ENCODE data around the gene SHMT2. TPM values are rescaled to one million over a fixed set of nuclear protein-coding genes. Genes with fewer than 3 reads are reported as not detected.

The SHMT2 gene
- total and polyA plus RNA-seq, 2 of the 13 experiments (the other 11 are each of a cell fraction or from before 2014, with no cell fraction given): 181 to 393 TPM

DNA sequence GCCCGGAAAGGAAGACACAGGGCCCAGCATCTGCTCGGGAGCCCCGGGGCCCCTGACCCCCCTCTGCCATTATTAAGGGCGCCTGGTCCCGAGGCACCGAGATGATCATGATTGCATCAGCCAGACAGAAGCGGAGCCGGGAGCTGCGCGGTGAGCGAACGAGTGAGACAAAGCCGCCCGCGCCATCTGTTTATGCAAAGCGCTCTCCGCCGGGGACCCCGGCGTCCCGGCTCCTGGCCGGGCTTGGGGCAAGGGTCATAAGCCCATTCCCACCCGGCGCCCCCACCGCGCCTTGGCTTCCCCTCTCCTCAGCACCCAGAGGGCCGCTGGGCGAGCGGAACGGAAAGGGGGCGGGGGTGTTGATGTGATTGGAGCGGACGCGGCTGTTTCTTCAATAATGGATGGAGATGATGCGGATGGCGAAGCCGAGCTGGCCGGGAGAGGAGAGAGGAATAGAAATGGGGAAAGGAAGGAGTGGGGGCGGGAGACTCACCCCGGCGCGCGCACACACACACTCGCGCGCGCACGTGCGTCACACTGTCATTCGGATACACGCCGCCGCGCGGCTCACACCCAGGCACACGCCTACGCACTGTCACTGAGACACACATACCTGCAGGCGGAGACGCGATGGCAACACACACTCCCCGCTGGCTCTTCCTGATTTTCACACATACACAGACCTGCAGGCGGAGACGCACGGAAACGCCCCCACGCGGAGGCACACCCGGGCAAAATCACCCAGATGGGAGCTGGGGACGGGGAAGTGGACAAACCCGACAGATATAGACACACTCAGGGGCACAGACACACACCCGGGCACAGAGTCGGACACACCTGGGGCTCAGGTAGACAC is 10.8 kb downstream of the SHMT2 start (continued):
- TF ChIP-seq, protein P1, sequence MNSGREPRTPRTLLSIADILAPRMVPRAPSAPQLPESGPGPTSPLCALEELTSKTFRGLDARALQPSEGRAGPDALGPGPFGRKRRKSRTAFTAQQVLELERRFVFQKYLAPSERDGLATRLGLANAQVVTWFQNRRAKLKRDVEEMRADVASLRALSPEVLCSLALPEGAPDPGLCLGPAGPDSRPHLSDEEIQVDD (CRISPR knock-in tag; IDR thresholded peaks at IDR 0.05; ENCODE audit: borderline replicate concordance): no peak
- TF ChIP-seq SRSF9 (IDR thresholded peaks at IDR 0.05; ENCODE audit: borderline replicate concordance, insufficient read depth, low read depth, low read length, poor library complexity, severe bottlenecking) (no peak), ZNF780A (CRISPR knock-in tag; IDR thresholded peaks at IDR 0.05) (0 out of 2 replicates have a peak, but pooled peaks have one; percentile 42), SYNCRIP (IDR thresholded peaks at IDR 0.05; ENCODE audit: insufficient read depth, low read depth, low read length) (no peak), KDM4B (CRISPR knock-in tag; IDR thresholded peaks at IDR 0.05) (no peak), ZNF253 (CRISPR knock-in tag; IDR thresholded peaks at IDR 0.05; ENCODE audit: borderline replicate concordance) (no peak), ZNF207 (IDR thresholded peaks at IDR 0.05; ENCODE audit: borderline replicate concordance) (no peak), AGO2 (optimal IDR thresholded peaks at IDR 0.05; ENCODE audit: low read depth, low read length) (no peak), SIN3A (IDR thresholded peaks at IDR 0.05; ENCODE audit: borderline replicate concordance, low read depth, low read length) (no peak), NR2C2 (CRISPR knock-in tag; IDR thresholded peaks at IDR 0.05; ENCODE audit: borderline replicate concordance) (no peak; the same call in 1 of the 2 replicates), FOXK1 (CRISPR knock-in tag; IDR thresholded peaks at IDR 0.05; ENCODE audit: borderline replicate concordance, low read depth) (peak; percentile 14; the same call in 1 of the 2 replicates), CENPT (CRISPR knock-in tag; IDR thresholded peaks at IDR 0.05; ENCODE audit: low read depth) (no peak), KLF16 (CRISPR knock-in tag; IDR thresholded peaks at IDR 0.05) (peak in 1 of 2 experiments; percentile 26; a peak in 2 of 4 replicates), AGO1 (IDR thresholded peaks at IDR 0.05; ENCODE audit: low read depth, low read length, poor library complexity, severe bottlenecking) (no peak), ERF (CRISPR knock-in tag; IDR thresholded peaks at IDR 0.05) (no peak), ESRRA (CRISPR knock-in tag; IDR thresholded peaks at IDR 0.05; ENCODE audit: low read depth) (no peak)
- TF ChIP-seq, protein P2, sequence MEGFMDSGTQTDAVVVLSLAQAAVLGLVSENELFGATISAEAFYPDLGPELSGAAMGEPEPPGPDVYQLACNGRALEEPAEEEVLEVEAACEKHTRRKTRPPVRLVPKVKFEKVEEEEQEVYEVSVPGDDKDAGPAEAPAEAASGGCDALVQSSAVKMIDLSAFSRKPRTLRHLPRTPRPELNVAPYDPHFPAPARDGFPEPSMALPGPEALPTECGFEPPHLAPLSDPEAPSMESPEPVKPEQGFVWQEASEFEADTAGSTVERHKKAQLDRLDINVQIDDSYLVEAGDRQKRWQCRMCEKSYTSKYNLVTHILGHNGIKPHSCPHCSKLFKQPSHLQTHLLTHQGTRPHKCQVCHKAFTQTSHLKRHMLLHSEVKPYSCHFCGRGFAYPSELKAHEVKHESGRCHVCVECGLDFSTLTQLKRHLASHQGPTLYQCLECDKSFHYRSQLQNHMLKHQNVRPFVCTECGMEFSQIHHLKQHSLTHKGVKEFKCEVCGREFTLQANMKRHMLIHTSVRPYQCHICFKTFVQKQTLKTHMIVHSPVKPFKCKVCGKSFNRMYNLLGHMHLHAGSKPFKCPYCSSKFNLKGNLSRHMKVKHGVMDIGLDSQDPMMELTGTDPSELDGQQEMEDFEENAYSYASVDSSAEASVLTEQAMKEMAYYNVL (CRISPR knock-in tag; IDR thresholded peaks at IDR 0.05; ENCODE audit: borderline replicate concordance): 0 out of 2 replicates have a peak, but pooled peaks have one; percentile 18
- TF ChIP-seq, protein P3, sequence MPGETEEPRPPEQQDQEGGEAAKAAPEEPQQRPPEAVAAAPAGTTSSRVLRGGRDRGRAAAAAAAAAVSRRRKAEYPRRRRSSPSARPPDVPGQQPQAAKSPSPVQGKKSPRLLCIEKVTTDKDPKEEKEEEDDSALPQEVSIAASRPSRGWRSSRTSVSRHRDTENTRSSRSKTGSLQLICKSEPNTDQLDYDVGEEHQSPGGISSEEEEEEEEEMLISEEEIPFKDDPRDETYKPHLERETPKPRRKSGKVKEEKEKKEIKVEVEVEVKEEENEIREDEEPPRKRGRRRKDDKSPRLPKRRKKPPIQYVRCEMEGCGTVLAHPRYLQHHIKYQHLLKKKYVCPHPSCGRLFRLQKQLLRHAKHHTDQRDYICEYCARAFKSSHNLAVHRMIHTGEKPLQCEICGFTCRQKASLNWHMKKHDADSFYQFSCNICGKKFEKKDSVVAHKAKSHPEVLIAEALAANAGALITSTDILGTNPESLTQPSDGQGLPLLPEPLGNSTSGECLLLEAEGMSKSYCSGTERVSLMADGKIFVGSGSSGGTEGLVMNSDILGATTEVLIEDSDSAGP (CRISPR knock-in tag; IDR thresholded peaks at IDR 0.05; ENCODE audit: borderline replicate concordance): no peak
- TF ChIP-seq, protein P4, sequence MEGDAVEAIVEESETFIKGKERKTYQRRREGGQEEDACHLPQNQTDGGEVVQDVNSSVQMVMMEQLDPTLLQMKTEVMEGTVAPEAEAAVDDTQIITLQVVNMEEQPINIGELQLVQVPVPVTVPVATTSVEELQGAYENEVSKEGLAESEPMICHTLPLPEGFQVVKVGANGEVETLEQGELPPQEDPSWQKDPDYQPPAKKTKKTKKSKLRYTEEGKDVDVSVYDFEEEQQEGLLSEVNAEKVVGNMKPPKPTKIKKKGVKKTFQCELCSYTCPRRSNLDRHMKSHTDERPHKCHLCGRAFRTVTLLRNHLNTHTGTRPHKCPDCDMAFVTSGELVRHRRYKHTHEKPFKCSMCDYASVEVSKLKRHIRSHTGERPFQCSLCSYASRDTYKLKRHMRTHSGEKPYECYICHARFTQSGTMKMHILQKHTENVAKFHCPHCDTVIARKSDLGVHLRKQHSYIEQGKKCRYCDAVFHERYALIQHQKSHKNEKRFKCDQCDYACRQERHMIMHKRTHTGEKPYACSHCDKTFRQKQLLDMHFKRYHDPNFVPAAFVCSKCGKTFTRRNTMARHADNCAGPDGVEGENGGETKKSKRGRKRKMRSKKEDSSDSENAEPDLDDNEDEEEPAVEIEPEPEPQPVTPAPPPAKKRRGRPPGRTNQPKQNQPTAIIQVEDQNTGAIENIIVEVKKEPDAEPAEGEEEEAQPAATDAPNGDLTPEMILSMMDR (CRISPR knock-in tag; IDR thresholded peaks at IDR 0.05): peak; percentile 8; the same call in 1 of the 2 replicates
- TF ChIP-seq, protein P5, sequence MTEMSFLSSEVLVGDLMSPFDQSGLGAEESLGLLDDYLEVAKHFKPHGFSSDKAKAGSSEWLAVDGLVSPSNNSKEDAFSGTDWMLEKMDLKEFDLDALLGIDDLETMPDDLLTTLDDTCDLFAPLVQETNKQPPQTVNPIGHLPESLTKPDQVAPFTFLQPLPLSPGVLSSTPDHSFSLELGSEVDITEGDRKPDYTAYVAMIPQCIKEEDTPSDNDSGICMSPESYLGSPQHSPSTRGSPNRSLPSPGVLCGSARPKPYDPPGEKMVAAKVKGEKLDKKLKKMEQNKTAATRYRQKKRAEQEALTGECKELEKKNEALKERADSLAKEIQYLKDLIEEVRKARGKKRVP (CRISPR knock-in tag; IDR thresholded peaks at IDR 0.05): peak; percentile 68 to 97; a peak in 3 of 4 replicates

Data from HepG2 (cell line).